HepG2 (cell line): Measurements from ENCODE around the gene ERMARD. TPM values are rescaled to one million over a fixed set of nuclear protein-coding genes. Genes with fewer than 3 reads are reported as not detected.

Source experiments
- PAWR ChIP-seq: sonication (generic); formaldehyde crosslinking; IDR thresholded peaks from 2 replicates; pipeline ENCODE4 v1.4.0; 2020; ENCODE audit warnings: missing genetic modification reagents, mild to moderate bottlenecking, borderline replicate concordance
- POLR2G ChIP-seq: fragments of 200-400 bp; formaldehyde crosslinking; IDR thresholded peaks from 2 replicates; pipeline ENCODE4 v1.6.1; 2018; ENCODE audit warnings: mild to moderate bottlenecking, low read depth, low read length, moderate library complexity
- RFX3 ChIP-seq: IDR thresholded peaks from 2 replicates; pipeline ENCODE4 v1.6.1; 2016; ENCODE audit warnings: missing biosample characterization, missing genetic modification reagents
- SALL1 ChIP-seq: sonication (generic); formaldehyde crosslinking; IDR thresholded peaks from 2 replicates; pipeline ENCODE4 v1.8.0; 2022; ENCODE audit warnings: mild to moderate bottlenecking, missing genetic modification reagents
- SMYD3 ChIP-seq: sonication (generic); formaldehyde crosslinking; IDR thresholded peaks from 2 replicates; pipeline ENCODE4 v1.8.1; 2023; ENCODE audit warnings: mild to moderate bottlenecking, missing genetic modification reagents
- SOX6 ChIP-seq, 2 experiments: fragments of 450-650 bp in 1 of 2; sonication (generic) in 1 of 2; formaldehyde crosslinking in 1 of 2; IDR thresholded peaks; 2 replicates each; pipeline versions ENCODE4 v1.4.0 to v1.6.1; 2017 to 2020; ENCODE audit warnings: antibody characterized with exemption in 1 of 2, mild to moderate bottlenecking in 1 of 2, missing genetic modification reagents in 1 of 2
- SUZ12 ChIP-seq: fragments of 150-350 bp; IDR thresholded peaks from 2 replicates; pipeline ENCODE4 v1.6.1; 2014; ENCODE audit warnings: low read depth, low read length
- TCF12 ChIP-seq, 2 experiments: fragments of 450-650 bp in 1 of 2; sonication (generic) in 1 of 2; formaldehyde crosslinking in 1 of 2; IDR thresholded peaks; 2 replicates each; pipeline versions ENCODE4 v1.6.1 to v1.8.0; 2017 to 2022; ENCODE audit warnings: antibody characterized with exemption in 1 of 2, mild to moderate bottlenecking in 1 of 2, missing genetic modification reagents in 1 of 2, moderate library complexity in 1 of 2
- WIZ ChIP-seq: sonication (generic); formaldehyde crosslinking; IDR thresholded peaks from 2 replicates; pipeline ENCODE4 v1.5.1; 2020; ENCODE audit warnings: mild to moderate bottlenecking, missing genetic modification reagents
- ZFX ChIP-seq: sonication (generic); formaldehyde crosslinking; IDR thresholded peaks from 2 replicates; pipeline ENCODE4 v1.4.0; 2020; ENCODE audit warnings: mild to moderate bottlenecking, low read depth, missing genetic modification reagents, moderate library complexity
- ZKSCAN5 ChIP-seq: sonication (generic); formaldehyde crosslinking; IDR thresholded peaks from 2 replicates; pipeline ENCODE4 v1.5.1; 2020; ENCODE audit warnings: mild to moderate bottlenecking, missing genetic modification reagents
- ZMYM3 ChIP-seq: sonication (generic); formaldehyde crosslinking; IDR thresholded peaks from 2 replicates; pipeline ENCODE4 v1.5.1; 2020; ENCODE audit warnings: mild to moderate bottlenecking, missing genetic modification reagents
- ZNF570 ChIP-seq: sonication (generic); formaldehyde crosslinking; IDR thresholded peaks from 2 replicates; pipeline ENCODE4 v1.4.0; 2020; ENCODE audit warnings: mild to moderate bottlenecking, missing genetic modification reagents, borderline replicate concordance
- ZNF598 ChIP-seq: sonication (generic); formaldehyde crosslinking; IDR thresholded peaks from 2 replicates; pipeline ENCODE4 v1.5.1; 2020; ENCODE audit warnings: mild to moderate bottlenecking, missing genetic modification reagents, borderline replicate concordance
- ZNF839 ChIP-seq: sonication (generic); formaldehyde crosslinking; IDR thresholded peaks from 2 replicates; pipeline ENCODE4 v1.4.0; 2020; ENCODE audit warnings: missing genetic modification reagents, mild to moderate bottlenecking, borderline replicate concordance
- polyA plus RNA-seq, 8 experiments: library from polyadenylated mRNA; depleted of rRNA in 3 of 8; stranded (reverse) in 7 of 8; unstranded in 1 of 8; fragments of >200 nt; fragmentation: Illumina TruSeq in 4 of 8; extraction: Trizol in 4 of 8; gene quantifications; 2 replicates each; pipeline versions ENCODE4 v1.2.1 to v1.2.3, GENCODE V29; 2011 to 2016; ENCODE audit warnings: low read depth in 4 of 8, missing spikeins in 1 of 8, mixed read lengths in 1 of 8; ENCODE audit not compliant: insufficient read depth in 1 of 8
- total RNA-seq, 5 experiments: library from RNA; depleted of rRNA; stranded (reverse); fragments of >200 nt; fragmentation: Illumina TruSeq; extraction: Trizol; gene quantifications; 2 replicates each; pipeline ENCODE4 v1.2.3, GENCODE V29; 2016; ENCODE audit warnings: low read depth in 1 of 5
- TF ChIP-seq, protein P1 (sequence below), 2 experiments: fragments of 450-650 bp in 1 of 2; sonication (generic) in 1 of 2; formaldehyde crosslinking; IDR thresholded peaks; 2 replicates each; pipeline versions ENCODE4 v1.5.0 to v1.8.0; 2020 to 2022; ENCODE audit warnings: mild to moderate bottlenecking in 1 of 2, missing genetic modification reagents in 1 of 2
- TF ChIP-seq, protein P2 (sequence below): sonication (generic); formaldehyde crosslinking; IDR thresholded peaks from 2 replicates; pipeline ENCODE4 v1.5.0; 2020; ENCODE audit warnings: missing genetic modification reagents
- TF ChIP-seq, protein P3 (sequence below): sonication (generic); formaldehyde crosslinking; IDR thresholded peaks from 2 replicates; pipeline ENCODE4 v1.5.1; 2020; ENCODE audit warnings: missing genetic modification reagents, mild to moderate bottlenecking, borderline replicate concordance
- TF ChIP-seq, protein P4 (sequence below): IDR thresholded peaks from 2 replicates; pipeline ENCODE4 v1.6.1; 2012; ENCODE audit warnings: low read length, improper control_type of control experiment

The ERMARD gene
- total and polyA plus RNA-seq, 2 of the 13 experiments (the other 11 are each of a cell fraction or from before 2014, with no cell fraction given): 8.8 to 10.7 TPM

DNA sequence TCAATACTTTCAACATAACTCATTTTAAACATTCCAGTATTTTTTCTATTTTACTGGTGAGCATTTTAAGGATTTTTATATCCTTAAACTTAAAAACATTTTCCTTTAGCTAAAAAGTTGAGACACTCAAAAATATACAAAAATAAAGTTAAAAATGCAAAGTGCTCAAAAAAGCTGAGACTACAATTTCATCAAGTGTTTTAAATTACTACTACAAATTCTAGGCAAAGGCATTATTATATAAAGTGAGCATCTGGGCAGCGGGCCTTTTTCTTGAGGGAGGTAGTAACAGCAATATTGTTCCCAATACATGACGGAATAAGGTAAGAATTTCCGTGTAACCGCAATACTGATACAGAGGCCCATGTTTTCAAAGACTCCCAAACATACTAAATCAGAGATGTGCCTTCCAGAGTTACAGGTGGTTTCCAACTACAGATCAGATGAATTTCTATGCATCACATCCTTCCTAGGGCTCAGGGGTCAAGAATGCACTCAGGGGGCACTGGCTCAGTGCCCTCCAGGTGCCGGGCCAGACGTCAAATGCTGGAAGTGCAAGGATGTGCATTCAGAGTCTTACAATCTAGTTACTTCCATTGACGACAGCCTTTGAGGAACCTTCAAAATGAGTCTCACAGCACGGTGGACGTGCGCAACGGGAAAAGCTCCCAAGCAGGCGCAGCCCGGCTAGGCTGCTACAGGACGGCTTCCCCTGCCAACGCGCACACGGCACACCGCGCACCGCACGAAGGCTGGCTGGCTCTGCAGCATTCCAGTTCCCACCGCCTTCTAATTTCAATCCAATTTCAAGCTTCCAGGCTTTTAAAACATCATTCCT lies 28.8 kb upstream of the ERMARD start (continued):
- no peak for TF ChIP-seq PAWR (CRISPR knock-in tag)
- TF ChIP-seq, protein P1, sequence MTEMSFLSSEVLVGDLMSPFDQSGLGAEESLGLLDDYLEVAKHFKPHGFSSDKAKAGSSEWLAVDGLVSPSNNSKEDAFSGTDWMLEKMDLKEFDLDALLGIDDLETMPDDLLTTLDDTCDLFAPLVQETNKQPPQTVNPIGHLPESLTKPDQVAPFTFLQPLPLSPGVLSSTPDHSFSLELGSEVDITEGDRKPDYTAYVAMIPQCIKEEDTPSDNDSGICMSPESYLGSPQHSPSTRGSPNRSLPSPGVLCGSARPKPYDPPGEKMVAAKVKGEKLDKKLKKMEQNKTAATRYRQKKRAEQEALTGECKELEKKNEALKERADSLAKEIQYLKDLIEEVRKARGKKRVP (CRISPR knock-in tag; IDR thresholded peaks at IDR 0.05): no peak
- 0 out of 2 replicates have a peak, but pooled peaks have one; percentile 36 for TF ChIP-seq ZKSCAN5 (CRISPR knock-in tag)
- TF ChIP-seq, protein P2, sequence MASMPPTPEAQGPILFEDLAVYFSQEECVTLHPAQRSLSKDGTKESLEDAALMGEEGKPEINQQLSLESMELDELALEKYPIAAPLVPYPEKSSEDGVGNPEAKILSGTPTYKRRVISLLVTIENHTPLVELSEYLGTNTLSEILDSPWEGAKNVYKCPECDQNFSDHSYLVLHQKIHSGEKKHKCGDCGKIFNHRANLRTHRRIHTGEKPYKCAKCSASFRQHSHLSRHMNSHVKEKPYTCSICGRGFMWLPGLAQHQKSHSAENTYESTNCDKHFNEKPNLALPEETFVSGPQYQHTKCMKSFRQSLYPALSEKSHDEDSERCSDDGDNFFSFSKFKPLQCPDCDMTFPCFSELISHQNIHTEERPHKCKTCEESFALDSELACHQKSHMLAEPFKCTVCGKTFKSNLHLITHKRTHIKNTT (CRISPR knock-in tag): no peak
- TF ChIP-seq RFX3 (CRISPR knock-in tag): no peak
- TF ChIP-seq SOX6 (IDR thresholded peaks at IDR 0.05): no peak
- peak; percentile 44; the same call in 1 of the 2 replicates for TF ChIP-seq SOX6 (CRISPR knock-in tag; IDR thresholded peaks at IDR 0.05)
- no peak for TF ChIP-seq SMYD3 (CRISPR knock-in tag)
- 0 out of 2 replicates have a peak, but pooled peaks have one; percentile 20 for TF ChIP-seq ZNF839 (CRISPR knock-in tag)
- no peak; the same call in 1 of the 2 replicates for TF ChIP-seq ZFX (CRISPR knock-in tag)
- peak; percentile 42; the same call in 1 of the 2 replicates for TF ChIP-seq SALL1 (CRISPR knock-in tag)
- TF ChIP-seq SUZ12: no peak
- no peak for TF ChIP-seq WIZ (CRISPR knock-in tag)
- TF ChIP-seq, protein P3, sequence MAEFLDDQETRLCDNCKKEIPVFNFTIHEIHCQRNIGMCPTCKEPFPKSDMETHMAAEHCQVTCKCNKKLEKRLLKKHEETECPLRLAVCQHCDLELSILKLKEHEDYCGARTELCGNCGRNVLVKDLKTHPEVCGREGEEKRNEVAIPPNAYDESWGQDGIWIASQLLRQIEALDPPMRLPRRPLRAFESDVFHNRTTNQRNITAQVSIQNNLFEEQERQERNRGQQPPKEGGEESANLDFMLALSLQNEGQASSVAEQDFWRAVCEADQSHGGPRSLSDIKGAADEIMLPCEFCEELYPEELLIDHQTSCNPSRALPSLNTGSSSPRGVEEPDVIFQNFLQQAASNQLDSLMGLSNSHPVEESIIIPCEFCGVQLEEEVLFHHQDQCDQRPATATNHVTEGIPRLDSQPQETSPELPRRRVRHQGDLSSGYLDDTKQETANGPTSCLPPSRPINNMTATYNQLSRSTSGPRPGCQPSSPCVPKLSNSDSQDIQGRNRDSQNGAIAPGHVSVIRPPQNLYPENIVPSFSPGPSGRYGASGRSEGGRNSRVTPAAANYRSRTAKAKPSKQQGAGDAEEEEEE (CRISPR knock-in tag): no peak
- no peak for TF ChIP-seq TCF12 (IDR thresholded peaks at IDR 0.05)
- no peak for TF ChIP-seq TCF12 (CRISPR knock-in tag; IDR thresholded peaks at IDR 0.05)
- no peak for TF ChIP-seq ZMYM3
- no peak for TF ChIP-seq ZNF570 (CRISPR knock-in tag)
- TF ChIP-seq, protein P4, sequence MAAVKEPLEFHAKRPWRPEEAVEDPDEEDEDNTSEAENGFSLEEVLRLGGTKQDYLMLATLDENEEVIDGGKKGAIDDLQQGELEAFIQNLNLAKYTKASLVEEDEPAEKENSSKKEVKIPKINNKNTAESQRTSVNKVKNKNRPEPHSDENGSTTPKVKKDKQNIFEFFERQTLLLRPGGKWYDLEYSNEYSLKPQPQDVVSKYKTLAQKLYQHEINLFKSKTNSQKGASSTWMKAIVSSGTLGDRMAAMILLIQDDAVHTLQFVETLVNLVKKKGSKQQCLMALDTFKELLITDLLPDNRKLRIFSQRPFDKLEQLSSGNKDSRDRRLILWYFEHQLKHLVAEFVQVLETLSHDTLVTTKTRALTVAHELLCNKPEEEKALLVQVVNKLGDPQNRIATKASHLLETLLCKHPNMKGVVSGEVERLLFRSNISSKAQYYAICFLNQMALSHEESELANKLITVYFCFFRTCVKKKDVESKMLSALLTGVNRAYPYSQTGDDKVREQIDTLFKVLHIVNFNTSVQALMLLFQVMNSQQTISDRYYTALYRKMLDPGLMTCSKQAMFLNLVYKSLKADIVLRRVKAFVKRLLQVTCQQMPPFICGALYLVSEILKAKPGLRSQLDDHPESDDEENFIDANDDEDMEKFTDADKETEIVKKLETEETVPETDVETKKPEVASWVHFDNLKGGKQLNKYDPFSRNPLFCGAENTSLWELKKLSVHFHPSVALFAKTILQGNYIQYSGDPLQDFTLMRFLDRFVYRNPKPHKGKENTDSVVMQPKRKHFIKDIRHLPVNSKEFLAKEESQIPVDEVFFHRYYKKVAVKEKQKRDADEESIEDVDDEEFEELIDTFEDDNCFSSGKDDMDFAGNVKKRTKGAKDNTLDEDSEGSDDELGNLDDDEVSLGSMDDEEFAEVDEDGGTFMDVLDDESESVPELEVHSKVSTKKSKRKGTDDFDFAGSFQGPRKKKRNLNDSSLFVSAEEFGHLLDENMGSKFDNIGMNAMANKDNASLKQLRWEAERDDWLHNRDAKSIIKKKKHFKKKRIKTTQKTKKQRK: no peak
- TF ChIP-seq POLR2G: no peak; the same call in none of the 2 replicates
- TF ChIP-seq ZNF598 (CRISPR knock-in tag): peak; percentile 50; the same call in 1 of the 2 replicates
